ENCODE data around the gene ZSCAN30.

DNA sequence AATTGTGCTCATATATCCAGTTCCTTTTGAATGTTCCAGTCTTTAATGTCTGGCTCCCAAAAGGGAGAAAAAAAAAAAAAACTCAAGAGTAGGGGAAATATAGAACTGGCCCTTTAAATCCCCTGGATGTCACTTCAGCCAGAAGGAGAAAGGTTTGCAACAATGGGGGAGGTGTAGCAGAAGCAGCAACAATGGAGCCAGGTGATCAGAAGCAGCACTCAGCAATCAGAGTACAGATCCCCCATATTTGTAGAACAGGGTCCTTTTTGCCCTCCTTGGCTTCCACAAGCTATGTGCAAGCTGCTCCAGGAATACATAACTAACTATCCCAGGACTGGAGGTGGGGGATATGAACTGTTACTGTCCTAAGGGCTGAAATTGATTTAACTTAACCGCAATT lies 75.0 kb downstream of the ZSCAN30 start:
- TF ChIP-seq SUZ12 (IDR thresholded peaks at IDR 0.05; ENCODE audit: extremely low read depth, insufficient read depth, insufficient read length) (no peak), ZNF274 (IDR thresholded peaks at IDR 0.05; ENCODE audit: low read depth, low read length) (no peak), YY1 (IDR thresholded peaks at IDR 0.05; ENCODE audit: insufficient read depth, insufficient read length) (no peak)

Measured in NT2/D1 (cell line).